ENCODE results near the gene DAAM1. TPM values are rescaled to one million over a fixed set of nuclear protein-coding genes. Genes with fewer than 3 reads are reported as not detected.
A peak's percentile ranks its signal among the peaks of the same experiment; 100 is the strongest.

DAAM1 gene
- total RNA-seq, 1 donor from 2014 or later, result 42.0 TPM

DNA sequence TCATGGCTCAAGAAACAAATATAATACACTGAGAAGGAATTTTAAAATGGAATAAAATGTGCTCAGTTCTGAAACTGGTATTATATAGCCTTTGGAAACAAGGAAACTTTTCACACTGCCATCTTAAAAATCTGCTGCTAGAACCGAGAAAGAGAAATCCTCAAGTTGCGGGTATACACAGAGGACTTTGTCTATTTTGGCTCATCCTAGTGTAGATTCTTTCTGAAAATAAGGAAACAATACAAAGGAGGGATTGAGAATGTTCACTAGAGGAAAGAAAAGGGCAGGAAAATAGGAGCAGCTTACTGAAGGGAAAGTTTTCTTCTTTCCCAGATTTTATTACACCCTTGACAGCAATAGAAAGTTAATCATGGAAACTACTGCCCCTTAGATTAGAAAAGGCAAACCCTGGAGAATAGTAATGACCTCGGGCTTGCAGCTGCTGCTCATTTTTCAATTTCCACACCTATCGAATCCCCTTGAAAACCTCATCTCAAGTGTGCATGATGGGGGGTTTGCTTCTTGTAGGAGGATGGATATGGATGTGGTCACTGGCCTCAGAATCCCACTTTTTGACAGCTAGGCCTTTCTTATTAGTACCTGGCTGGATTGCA is 104.6 kb downstream of the DAAM1 start:
- peak overlapping the region; percentile 34 for H3K27ac ChIP-seq
- H3K4me1 ChIP-seq, result peaks cover 51% of the 10 kb centered on the region
- H3K27me3 ChIP-seq, result no peaks in the 10 kb centered on the region
- no peak for DNase-seq (ENCODE audit: extremely low spot score in 2 of 2)
- no peak overlapping the region for H3K4me3 ChIP-seq
- no peak for TF ChIP-seq POLR2AphosphoS5 (IDR thresholded peaks at IDR 0.05; ENCODE audit: insufficient read depth in 1 of 2, low read depth in 1 of 2)
- TF ChIP-seq POLR2A (IDR thresholded peaks at IDR 0.05), result no peak
- TF ChIP-seq, protein P1, sequence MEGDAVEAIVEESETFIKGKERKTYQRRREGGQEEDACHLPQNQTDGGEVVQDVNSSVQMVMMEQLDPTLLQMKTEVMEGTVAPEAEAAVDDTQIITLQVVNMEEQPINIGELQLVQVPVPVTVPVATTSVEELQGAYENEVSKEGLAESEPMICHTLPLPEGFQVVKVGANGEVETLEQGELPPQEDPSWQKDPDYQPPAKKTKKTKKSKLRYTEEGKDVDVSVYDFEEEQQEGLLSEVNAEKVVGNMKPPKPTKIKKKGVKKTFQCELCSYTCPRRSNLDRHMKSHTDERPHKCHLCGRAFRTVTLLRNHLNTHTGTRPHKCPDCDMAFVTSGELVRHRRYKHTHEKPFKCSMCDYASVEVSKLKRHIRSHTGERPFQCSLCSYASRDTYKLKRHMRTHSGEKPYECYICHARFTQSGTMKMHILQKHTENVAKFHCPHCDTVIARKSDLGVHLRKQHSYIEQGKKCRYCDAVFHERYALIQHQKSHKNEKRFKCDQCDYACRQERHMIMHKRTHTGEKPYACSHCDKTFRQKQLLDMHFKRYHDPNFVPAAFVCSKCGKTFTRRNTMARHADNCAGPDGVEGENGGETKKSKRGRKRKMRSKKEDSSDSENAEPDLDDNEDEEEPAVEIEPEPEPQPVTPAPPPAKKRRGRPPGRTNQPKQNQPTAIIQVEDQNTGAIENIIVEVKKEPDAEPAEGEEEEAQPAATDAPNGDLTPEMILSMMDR (IDR thresholded peaks at IDR 0.05), result no peak
- no peaks in the 10 kb centered on the region for H3K36me3 ChIP-seq
- intact Hi-C loops (cut with DNase I), result no loop called here
- H3K9me3 ChIP-seq, result no peaks in the 10 kb centered on the region

DNA sequence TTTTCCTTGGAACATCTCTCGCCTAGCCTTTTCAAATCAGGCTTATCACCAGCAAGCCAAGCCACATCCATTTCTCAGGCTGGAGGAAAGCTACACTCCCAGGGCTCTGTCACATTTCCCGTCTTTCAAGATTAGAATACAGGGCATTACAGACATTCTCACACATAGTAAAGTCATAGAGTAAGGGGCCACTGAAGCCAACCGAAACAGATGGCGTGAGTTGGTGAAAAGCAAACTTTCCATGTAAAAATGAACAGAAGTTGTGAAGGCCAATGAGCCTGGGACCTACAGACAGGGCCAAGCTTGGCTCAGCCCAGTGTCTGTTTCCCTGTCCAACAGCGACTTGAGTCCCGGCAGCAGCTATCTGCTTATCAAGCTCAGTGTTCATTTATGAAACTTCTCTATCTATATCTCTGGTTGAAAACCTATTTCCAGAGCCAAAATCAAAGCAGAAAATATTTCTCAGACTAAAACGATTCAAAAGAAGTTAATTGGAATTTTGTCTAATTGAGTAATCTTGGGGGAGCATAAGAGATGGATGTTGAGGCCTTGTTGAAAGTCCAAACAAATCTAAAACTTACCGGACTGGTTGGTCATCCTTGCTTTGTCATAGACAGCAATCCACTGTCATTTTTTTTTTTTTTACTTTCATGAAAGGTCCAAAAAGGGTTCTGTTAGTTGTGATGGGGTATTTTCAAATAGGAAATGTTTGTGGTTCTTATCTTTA is 105.6 kb downstream of the DAAM1 start:
- DNase-seq (ENCODE audit: extremely low spot score in 2 of 2), result no peak
- TF ChIP-seq, protein P1 (IDR thresholded peaks at IDR 0.05), result no peak
- no peak for TF ChIP-seq POLR2AphosphoS5 (IDR thresholded peaks at IDR 0.05; ENCODE audit: insufficient read depth in 1 of 2, low read depth in 1 of 2)
- no peak for TF ChIP-seq POLR2A (IDR thresholded peaks at IDR 0.05)
- H3K4me3 ChIP-seq, result no peak overlapping the region
- H3K27me3 ChIP-seq, result no peaks in the 10 kb centered on the region
- no peaks in the 10 kb centered on the region for H3K36me3 ChIP-seq
- intact Hi-C loops (cut with DNase I), result no loop called here
- peaks cover 60% of the 10 kb centered on the region for H3K4me1 ChIP-seq
- H3K27ac ChIP-seq, result peak overlapping the region; percentile 34
- no peaks in the 10 kb centered on the region for H3K9me3 ChIP-seq

DNA sequence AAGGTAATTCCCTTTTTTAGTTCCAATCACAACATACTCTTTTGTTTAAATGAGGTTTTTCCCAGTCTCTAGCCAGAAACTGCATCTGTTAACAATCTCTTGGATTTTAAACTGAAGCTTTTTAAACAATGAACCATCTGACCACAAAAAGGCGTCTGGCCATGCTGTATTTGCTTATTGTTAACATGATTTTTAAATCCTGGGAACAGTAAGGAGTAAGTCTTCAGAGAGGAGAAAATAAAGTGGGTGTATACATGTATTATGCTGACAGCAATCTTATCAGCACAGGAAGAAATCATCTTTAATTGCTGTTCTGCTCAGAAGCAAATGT is 106.2 kb downstream of the DAAM1 start:
- no peak for DNase-seq (ENCODE audit: extremely low spot score in 2 of 2)
- H3K27ac ChIP-seq, result peak overlapping the region; percentile 34
- intact Hi-C loops (cut with DNase I), result no loop called here
- peaks cover 61% of the 10 kb centered on the region for H3K4me1 ChIP-seq
- no peaks in the 10 kb centered on the region for H3K27me3 ChIP-seq
- TF ChIP-seq POLR2AphosphoS5 (IDR thresholded peaks at IDR 0.05; ENCODE audit: insufficient read depth in 1 of 2, low read depth in 1 of 2), result no peak
- TF ChIP-seq, protein P1 (IDR thresholded peaks at IDR 0.05), result no peak
- TF ChIP-seq POLR2A (IDR thresholded peaks at IDR 0.05), result no peak
- no peaks in the 10 kb centered on the region for H3K36me3 ChIP-seq
- no peak overlapping the region for H3K4me3 ChIP-seq
- H3K9me3 ChIP-seq, result no peaks in the 10 kb centered on the region

DNA sequence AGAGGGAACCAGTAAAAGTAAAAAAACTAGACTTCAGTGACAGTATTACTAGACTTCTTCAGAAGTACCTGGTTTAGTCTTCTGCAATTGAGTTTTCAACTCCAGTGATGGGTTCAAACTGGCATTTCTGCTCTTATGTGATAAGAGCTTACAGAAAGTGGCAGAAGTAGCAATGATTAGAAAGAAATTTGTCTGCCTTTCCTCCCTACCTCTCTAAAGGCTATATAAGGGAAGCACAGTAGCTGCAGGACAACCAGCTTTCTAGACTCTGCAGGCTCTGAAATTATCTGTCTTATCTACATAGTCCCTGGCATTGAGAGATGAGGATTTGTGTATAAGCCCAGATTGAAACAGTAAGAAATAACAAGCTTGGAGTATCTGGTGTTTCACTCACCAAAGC is 107.5 kb downstream of the DAAM1 start:
- TF ChIP-seq POLR2A (IDR thresholded peaks at IDR 0.05) (no peak), POLR2AphosphoS5 (IDR thresholded peaks at IDR 0.05; ENCODE audit: insufficient read depth in 1 of 2, low read depth in 1 of 2) (no peak)
- TF ChIP-seq, protein P1 (IDR thresholded peaks at IDR 0.05), result no peak
- Histone ChIP-seq H3K27ac (peak overlapping the region; percentile 34), H3K4me1 (peaks cover 61% of the 10 kb centered on the region), H3K36me3 (no peaks in the 10 kb centered on the region), H3K4me3 (no peak overlapping the region), H3K9me3 (no peaks in the 10 kb centered on the region), H3K27me3 (no peaks in the 10 kb centered on the region)
- intact Hi-C loops (cut with DNase I), result no loop called here
- no peak for DNase-seq (ENCODE audit: extremely low spot score in 2 of 2)

DNA sequence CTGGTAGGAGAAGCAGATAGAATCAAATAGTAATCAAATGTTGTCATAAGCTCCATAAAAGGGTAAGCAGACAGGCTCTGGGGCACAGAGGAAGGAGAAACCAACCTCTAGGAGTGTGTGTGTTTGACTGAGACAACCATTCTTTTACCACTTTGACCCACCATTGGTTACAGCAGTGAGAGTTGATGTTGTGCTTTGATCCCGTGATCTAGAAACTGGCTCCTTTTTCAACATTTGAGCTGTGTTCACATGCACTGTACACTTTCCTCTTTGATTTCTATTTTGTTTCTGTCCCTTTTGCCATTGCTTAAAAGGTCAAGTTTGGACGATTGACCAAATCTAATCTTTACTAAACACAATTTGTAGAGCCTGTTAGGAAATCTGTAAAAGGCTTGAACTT is 108.0 kb downstream of the DAAM1 start:
- no peaks in the 10 kb centered on the region for H3K27me3 ChIP-seq
- H3K4me1 ChIP-seq, result peaks cover 61% of the 10 kb centered on the region
- H3K27ac ChIP-seq, result peak overlapping the region; percentile 34
- DNase-seq (ENCODE audit: extremely low spot score in 2 of 2), result no peak
- no peaks in the 10 kb centered on the region for H3K36me3 ChIP-seq
- H3K9me3 ChIP-seq, result no peaks in the 10 kb centered on the region
- no peak for TF ChIP-seq POLR2AphosphoS5 (IDR thresholded peaks at IDR 0.05; ENCODE audit: insufficient read depth in 1 of 2, low read depth in 1 of 2)
- no peak for TF ChIP-seq POLR2A (IDR thresholded peaks at IDR 0.05)
- TF ChIP-seq, protein P1 (IDR thresholded peaks at IDR 0.05), result no peak
- intact Hi-C loops (cut with DNase I), result no loop called here
- H3K4me3 ChIP-seq, result no peak overlapping the region
